Measurements from ENCODE around the gene TOR3A. TPM values are rescaled to one million over a fixed set of nuclear protein-coding genes. Genes with fewer than 3 reads are reported as not detected.

The TOR3A gene
- total and polyA plus RNA-seq, 2 of the 8 experiments (the other 6 are each of a cell fraction or from before 2014, with no cell fraction given) = 15.3 to 21.4 TPM

DNA sequence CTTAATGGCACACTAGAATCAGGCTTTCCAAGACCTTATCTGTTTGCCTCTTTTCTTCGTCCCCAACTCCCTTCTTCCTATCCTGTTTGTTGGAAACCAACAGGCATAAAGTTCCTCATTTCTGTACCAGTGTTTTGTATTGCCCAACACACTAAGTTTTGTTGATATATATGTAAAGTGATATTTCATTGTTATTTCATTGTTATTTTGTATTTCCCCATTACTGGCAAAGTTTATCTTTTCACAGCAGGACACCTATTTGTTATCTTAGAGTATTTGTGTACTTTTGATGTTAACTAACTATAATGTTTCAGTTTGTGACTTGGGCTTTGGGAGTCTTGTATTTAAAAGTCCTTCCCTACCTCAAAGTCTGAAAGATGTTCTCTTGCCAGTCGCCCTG lies 29.1 kb upstream of the TOR3A start:
- Histone ChIP-seq H2BK15ac (ENCODE audit: low read length) (no peak overlapping the region), H3K36me3 (ENCODE audit: control insufficient read depth in 2 of 4, insufficient read depth in 4 of 4, low read length in 3 of 4) (peaks cover 0 to 13% (median 3%) of the 10 kb centered on the region in 4 experiments; a peak in 3 of 8 replicates), H3K4me1 (replicated peaks in 1 of 4; ENCODE audit: control insufficient read depth in 3 of 4, insufficient read depth in 4 of 4, low read length in 3 of 4) (no peaks in the 10 kb centered on the region), H3K27ac (ENCODE audit: low read depth, low read length) (no peak overlapping the region), H3K9me3 (ENCODE audit: insufficient read depth in 2 of 2, low read depth in 1 of 2, low read length in 1 of 2) (no peaks in the 10 kb centered on the region; a peak in 2 of 4 replicates), H3K23ac (ENCODE audit: insufficient read length) (no peak overlapping the region), H4K5ac (ENCODE audit: insufficient read length, low read depth, low read length) (no peak overlapping the region), H3K14ac (ENCODE audit: insufficient read length) (no peak overlapping the region), H3K4me3 (ENCODE audit: extremely low read depth in 1 of 4, insufficient read depth in 2 of 4, low read depth in 3 of 4, low read length in 4 of 4) (no peak overlapping the region), H3K79me2 (ENCODE audit: control insufficient read depth in 1 of 2, insufficient read depth in 2 of 2, low read length in 2 of 2) (no peaks in the 10 kb centered on the region), H3K4ac (replicated peaks; ENCODE audit: insufficient read length, low read depth, low read length) (no peak overlapping the region), H3K18ac (ENCODE audit: extremely low read depth, low read length) (no peak overlapping the region), H2BK5ac (ENCODE audit: low read depth, low read length) (no peak overlapping the region), H2BK20ac (ENCODE audit: low read length) (no peak overlapping the region), H3K9ac (replicated peaks in 1 of 4; ENCODE audit: extremely low read depth in 1 of 4, low read depth in 3 of 4, low read length in 3 of 4) (no peak overlapping the region), H3K4me2 (ENCODE audit: insufficient read depth in 1 of 2, low read depth in 2 of 2, low read length in 2 of 2) (no peak overlapping the region), H4K20me1 (replicated peaks in 1 of 2; ENCODE audit: control insufficient read depth in 1 of 2, insufficient read depth in 2 of 2, low read length in 2 of 2) (no peaks in the 10 kb centered on the region), H4K8ac (ENCODE audit: extremely low read depth, insufficient read depth, low read length) (no peak overlapping the region), H3K23me2 (ENCODE audit: low read depth, low read length) (no peaks in the 10 kb centered on the region), H4K91ac (replicated peaks; ENCODE audit: insufficient read length, low read length) (no peak overlapping the region), H2AK5ac (ENCODE audit: low read depth, low read length) (no peak overlapping the region), H3K27me3 (replicated peaks in 1 of 4; ENCODE audit: control insufficient read depth in 3 of 4, extremely low read depth in 1 of 4, insufficient read depth in 3 of 4, low read length in 3 of 4) (no peaks in the 10 kb centered on the region), H2BK120ac (replicated peaks; ENCODE audit: low read depth, low read length) (no peak overlapping the region), H2AFZ (ENCODE audit: low read length) (no peak overlapping the region), H2BK12ac (ENCODE audit: low read depth, low read length) (no peak overlapping the region), H3K56ac (replicated peaks; ENCODE audit: insufficient read length, low read depth, low read length) (no peak overlapping the region), H3K79me1 (ENCODE audit: low read depth, low read length) (no peaks in the 10 kb centered on the region)
- ChIA-PET POLR2A (ENCODE audit: partially characterized antibody) (no interaction called here), CTCF (ENCODE audit: partially characterized antibody) (no interaction called here)
- 89% methylated on average over 2 of the region's 2 CpGs; no CpG with 5 or more reads in 1 of the 2 experiments for WGBS, 2 experiments (ENCODE audit: extremely low coverage in 1 of 2, insufficient coverage in 1 of 2, insufficient read length in 1 of 2, insufficient replicate concordance in 2 of 2, low coverage in 1 of 2, low lambda C conversion rate in 2 of 2, missing lambda C conversion rate in 1 of 2)
- no peak for TF ChIP-seq RXRA (IDR thresholded peaks at IDR 0.05; ENCODE audit: insufficient read depth, low read depth, low read length)
- FAIRE-seq (no peak), DNase-seq (ENCODE audit: low read depth in 1 of 2, low spot score in 2 of 2) (no peak)

Data from H1 (cell line).